WTC11 (cell line): Measurements from ENCODE around the gene PRDM1. TPM values are rescaled to one million over a fixed set of nuclear protein-coding genes. Genes with fewer than 3 reads are reported as not detected.

Source experiments
- ATAC-seq: fragments of 200-7000 bp; cut with Tn5 transposase; 2 replicates; pipeline ENCODE4 v1.10.0; 2021; ENCODE audit warnings: mild to moderate bottlenecking, moderate library complexity
- CTCF ChIA-PET: fragments of 300-600 bp; sonication (Branson Sonifier 250); formaldehyde crosslinking; loops from one replicate; lab custom pipeline; 2021; ENCODE audit warnings: antibody characterized with exemption; lab: Charles Lee
- POLR2A ChIA-PET: fragments of 350-600 bp; sonication (Branson Sonifier 250); formaldehyde crosslinking; loops from one replicate; lab custom pipeline; 2021; ENCODE audit warnings: antibody characterized with exemption; lab: Charles Lee
- DNase-seq: peaks from one replicate; pipeline ENCODE4 v3.0.0; 2021; ENCODE audit warnings: low spot score
- H3K27ac Mint-ChIP-seq: 2 replicates; pipeline ENCODE4 v1.8.0; 2021; ENCODE audit warnings: mixed read lengths
- H3K27me3 Mint-ChIP-seq: 2 replicates; pipeline ENCODE4 v1.8.0; 2021; ENCODE audit warnings: low read depth, mild to moderate bottlenecking, moderate library complexity, mixed read lengths
- H3K36me3 Mint-ChIP-seq: 2 replicates; pipeline ENCODE4 v1.8.0; 2021; ENCODE audit warnings: mixed read lengths
- H3K4me1 Mint-ChIP-seq: 2 replicates; pipeline ENCODE4 v1.8.0; 2022; ENCODE audit warnings: mixed read lengths
- H3K4me3 Mint-ChIP-seq: 2 replicates; pipeline ENCODE4 v1.8.0; 2021; ENCODE audit warnings: mild to moderate bottlenecking, moderate library complexity, mixed read lengths
- H3K9me3 Mint-ChIP-seq: 2 replicates; pipeline ENCODE4 v1.8.0; 2021; ENCODE audit warnings: mixed read lengths
- ATF1 ChIP-seq: sonication (generic); formaldehyde crosslinking; IDR thresholded peaks from 2 replicates; pipeline ENCODE4 v1.8.1; 2023; ENCODE audit warnings: mild to moderate bottlenecking, moderate library complexity, missing genetic modification reagents
- ATF6 ChIP-seq: sonication (generic); formaldehyde crosslinking; IDR thresholded peaks from 2 replicates; pipeline ENCODE4 v1.8.1; 2023; ENCODE audit warnings: mild to moderate bottlenecking, missing genetic modification reagents
- CREB1 ChIP-seq: sonication (generic); formaldehyde crosslinking; IDR thresholded peaks from 2 replicates; pipeline ENCODE4 v1.8.0; 2023; ENCODE audit warnings: mild to moderate bottlenecking, missing genetic modification reagents
- CREM ChIP-seq: sonication (generic); formaldehyde crosslinking; IDR thresholded peaks from 2 replicates; pipeline ENCODE4 v1.8.1; 2022; ENCODE audit warnings: mild to moderate bottlenecking, missing genetic modification reagents, moderate library complexity
- CTCF ChIP-seq: fragments of 200-600 bp; IDR thresholded peaks from 2 replicates; pipeline ENCODE4 v1.8.0; 2022; ENCODE audit warnings: antibody characterized with exemption
- FOXP4 ChIP-seq: sonication (generic); formaldehyde crosslinking; IDR thresholded peaks from 2 replicates; pipeline ENCODE4 v1.8.0; 2022; ENCODE audit warnings: mild to moderate bottlenecking, missing genetic modification reagents
- MAX ChIP-seq: sonication (generic); formaldehyde crosslinking; IDR thresholded peaks from 2 replicates; pipeline ENCODE4 v1.8.0; 2022; ENCODE audit warnings: mild to moderate bottlenecking, missing genetic modification reagents
- NFATC4 ChIP-seq: fragments of 250-450 bp; sonication (Bioruptor Pico); IDR thresholded peaks from 2 replicates; pipeline ENCODE4 v1.9.0; 2021; ENCODE audit warnings: mild to moderate bottlenecking
- NFYB ChIP-seq: sonication (generic); formaldehyde crosslinking; conservative IDR thresholded peaks from 2 replicates; pipeline ENCODE4 v1.8.0; 2022; ENCODE audit warnings: low read depth, missing genetic modification reagents
- TEAD4 ChIP-seq: sonication (generic); formaldehyde crosslinking; IDR thresholded peaks from 2 replicates; pipeline ENCODE4 v1.8.0; 2022; ENCODE audit warnings: mild to moderate bottlenecking, missing genetic modification reagents
- USF1 ChIP-seq: sonication (generic); formaldehyde crosslinking; IDR thresholded peaks from 2 replicates; pipeline ENCODE4 v1.8.0; 2022; ENCODE audit warnings: mild to moderate bottlenecking, missing genetic modification reagents
- ZNF532 ChIP-seq: fragments of 250-450 bp; sonication (Bioruptor Pico); IDR thresholded peaks from 2 replicates; pipeline ENCODE4 v1.9.0; 2021; ENCODE audit warnings: mild to moderate bottlenecking, borderline replicate concordance
- total RNA-seq: library from RNA; stranded (reverse); gene quantifications from 3 replicates; pipeline ENCODE4 v1.2.3, GENCODE V29; 2021

PRDM1 gene
- total RNA-seq, 1 experiment from 2014 or later: 1.8 TPM

GRCh38 chr6:106124437-106125430 is 38.6 kb downstream of the PRDM1 start (continued):
- TF ChIP-seq CTCF: no peak

GRCh38 chr6:106125925-106126435 is 39.8 kb downstream of the PRDM1 start:
- POLR2A ChIA-PET: no interaction called here
- Mint-ChIP-seq H3K4me3 (no peak overlapping the region), H3K9me3 (no peaks in the 10 kb centered on the region), H3K27me3 (no peaks in the 10 kb centered on the region), H3K4me1 (no peaks in the 10 kb centered on the region), H3K36me3 (no peaks in the 10 kb centered on the region), H3K27ac (no peak overlapping the region)
- CTCF ChIA-PET: interaction anchor here (1.1 kb wide), 1 partner anchor 133 kb away, joined by 4 read pairs; no protein-coding TSS in a partner anchor
- DNase-seq (no peak), ATAC-seq (no peak)
- TF ChIP-seq ATF1: no peak
- TF ChIP-seq USF1: no peak
- TF ChIP-seq TEAD4 (CRISPR knock-in tag): no peak
- TF ChIP-seq CTCF: no peak
- no peak for TF ChIP-seq ZNF532 (CRISPR knock-in tag)
- no peak for TF ChIP-seq CREM (CRISPR knock-in tag)
- TF ChIP-seq MAX (CRISPR knock-in tag): no peak
- TF ChIP-seq NFYB (CRISPR knock-in tag): no peak
- TF ChIP-seq FOXP4 (CRISPR knock-in tag): no peak
- no peak for TF ChIP-seq NFATC4 (CRISPR knock-in tag)
- no peak for TF ChIP-seq ATF6
- no peak for TF ChIP-seq CREB1
